Measurements from ENCODE around the gene TTF2. TPM values are rescaled to one million over a fixed set of nuclear protein-coding genes. Genes with fewer than 3 reads are reported as not detected.

Gene TTF2
- total and polyA plus RNA-seq, 2 of the 8 experiments (the other 6 are each of a cell fraction or from before 2014, with no cell fraction given): 16.9 to 89.6 TPM

DNA sequence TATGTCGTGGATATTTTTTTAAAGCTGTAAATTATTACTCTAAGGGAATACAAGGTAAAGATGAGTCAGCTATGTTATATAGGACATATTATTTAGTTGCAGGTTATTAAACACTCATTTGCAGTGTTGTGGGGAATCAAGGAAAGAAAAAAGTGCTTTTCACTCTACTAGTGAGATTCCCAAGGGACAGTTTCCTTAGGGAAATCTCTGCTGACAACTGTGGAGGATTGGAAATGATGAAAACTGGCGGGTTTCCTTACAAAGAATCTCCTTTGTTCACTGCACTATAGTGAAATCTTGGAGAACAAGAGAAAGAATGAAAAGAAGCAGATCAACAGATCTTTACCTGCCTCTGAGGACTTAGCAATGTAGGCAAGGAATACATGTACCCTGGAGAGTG is 85.9 kb downstream of the TTF2 start (continued):
- TF ChIP-seq, protein P1, sequence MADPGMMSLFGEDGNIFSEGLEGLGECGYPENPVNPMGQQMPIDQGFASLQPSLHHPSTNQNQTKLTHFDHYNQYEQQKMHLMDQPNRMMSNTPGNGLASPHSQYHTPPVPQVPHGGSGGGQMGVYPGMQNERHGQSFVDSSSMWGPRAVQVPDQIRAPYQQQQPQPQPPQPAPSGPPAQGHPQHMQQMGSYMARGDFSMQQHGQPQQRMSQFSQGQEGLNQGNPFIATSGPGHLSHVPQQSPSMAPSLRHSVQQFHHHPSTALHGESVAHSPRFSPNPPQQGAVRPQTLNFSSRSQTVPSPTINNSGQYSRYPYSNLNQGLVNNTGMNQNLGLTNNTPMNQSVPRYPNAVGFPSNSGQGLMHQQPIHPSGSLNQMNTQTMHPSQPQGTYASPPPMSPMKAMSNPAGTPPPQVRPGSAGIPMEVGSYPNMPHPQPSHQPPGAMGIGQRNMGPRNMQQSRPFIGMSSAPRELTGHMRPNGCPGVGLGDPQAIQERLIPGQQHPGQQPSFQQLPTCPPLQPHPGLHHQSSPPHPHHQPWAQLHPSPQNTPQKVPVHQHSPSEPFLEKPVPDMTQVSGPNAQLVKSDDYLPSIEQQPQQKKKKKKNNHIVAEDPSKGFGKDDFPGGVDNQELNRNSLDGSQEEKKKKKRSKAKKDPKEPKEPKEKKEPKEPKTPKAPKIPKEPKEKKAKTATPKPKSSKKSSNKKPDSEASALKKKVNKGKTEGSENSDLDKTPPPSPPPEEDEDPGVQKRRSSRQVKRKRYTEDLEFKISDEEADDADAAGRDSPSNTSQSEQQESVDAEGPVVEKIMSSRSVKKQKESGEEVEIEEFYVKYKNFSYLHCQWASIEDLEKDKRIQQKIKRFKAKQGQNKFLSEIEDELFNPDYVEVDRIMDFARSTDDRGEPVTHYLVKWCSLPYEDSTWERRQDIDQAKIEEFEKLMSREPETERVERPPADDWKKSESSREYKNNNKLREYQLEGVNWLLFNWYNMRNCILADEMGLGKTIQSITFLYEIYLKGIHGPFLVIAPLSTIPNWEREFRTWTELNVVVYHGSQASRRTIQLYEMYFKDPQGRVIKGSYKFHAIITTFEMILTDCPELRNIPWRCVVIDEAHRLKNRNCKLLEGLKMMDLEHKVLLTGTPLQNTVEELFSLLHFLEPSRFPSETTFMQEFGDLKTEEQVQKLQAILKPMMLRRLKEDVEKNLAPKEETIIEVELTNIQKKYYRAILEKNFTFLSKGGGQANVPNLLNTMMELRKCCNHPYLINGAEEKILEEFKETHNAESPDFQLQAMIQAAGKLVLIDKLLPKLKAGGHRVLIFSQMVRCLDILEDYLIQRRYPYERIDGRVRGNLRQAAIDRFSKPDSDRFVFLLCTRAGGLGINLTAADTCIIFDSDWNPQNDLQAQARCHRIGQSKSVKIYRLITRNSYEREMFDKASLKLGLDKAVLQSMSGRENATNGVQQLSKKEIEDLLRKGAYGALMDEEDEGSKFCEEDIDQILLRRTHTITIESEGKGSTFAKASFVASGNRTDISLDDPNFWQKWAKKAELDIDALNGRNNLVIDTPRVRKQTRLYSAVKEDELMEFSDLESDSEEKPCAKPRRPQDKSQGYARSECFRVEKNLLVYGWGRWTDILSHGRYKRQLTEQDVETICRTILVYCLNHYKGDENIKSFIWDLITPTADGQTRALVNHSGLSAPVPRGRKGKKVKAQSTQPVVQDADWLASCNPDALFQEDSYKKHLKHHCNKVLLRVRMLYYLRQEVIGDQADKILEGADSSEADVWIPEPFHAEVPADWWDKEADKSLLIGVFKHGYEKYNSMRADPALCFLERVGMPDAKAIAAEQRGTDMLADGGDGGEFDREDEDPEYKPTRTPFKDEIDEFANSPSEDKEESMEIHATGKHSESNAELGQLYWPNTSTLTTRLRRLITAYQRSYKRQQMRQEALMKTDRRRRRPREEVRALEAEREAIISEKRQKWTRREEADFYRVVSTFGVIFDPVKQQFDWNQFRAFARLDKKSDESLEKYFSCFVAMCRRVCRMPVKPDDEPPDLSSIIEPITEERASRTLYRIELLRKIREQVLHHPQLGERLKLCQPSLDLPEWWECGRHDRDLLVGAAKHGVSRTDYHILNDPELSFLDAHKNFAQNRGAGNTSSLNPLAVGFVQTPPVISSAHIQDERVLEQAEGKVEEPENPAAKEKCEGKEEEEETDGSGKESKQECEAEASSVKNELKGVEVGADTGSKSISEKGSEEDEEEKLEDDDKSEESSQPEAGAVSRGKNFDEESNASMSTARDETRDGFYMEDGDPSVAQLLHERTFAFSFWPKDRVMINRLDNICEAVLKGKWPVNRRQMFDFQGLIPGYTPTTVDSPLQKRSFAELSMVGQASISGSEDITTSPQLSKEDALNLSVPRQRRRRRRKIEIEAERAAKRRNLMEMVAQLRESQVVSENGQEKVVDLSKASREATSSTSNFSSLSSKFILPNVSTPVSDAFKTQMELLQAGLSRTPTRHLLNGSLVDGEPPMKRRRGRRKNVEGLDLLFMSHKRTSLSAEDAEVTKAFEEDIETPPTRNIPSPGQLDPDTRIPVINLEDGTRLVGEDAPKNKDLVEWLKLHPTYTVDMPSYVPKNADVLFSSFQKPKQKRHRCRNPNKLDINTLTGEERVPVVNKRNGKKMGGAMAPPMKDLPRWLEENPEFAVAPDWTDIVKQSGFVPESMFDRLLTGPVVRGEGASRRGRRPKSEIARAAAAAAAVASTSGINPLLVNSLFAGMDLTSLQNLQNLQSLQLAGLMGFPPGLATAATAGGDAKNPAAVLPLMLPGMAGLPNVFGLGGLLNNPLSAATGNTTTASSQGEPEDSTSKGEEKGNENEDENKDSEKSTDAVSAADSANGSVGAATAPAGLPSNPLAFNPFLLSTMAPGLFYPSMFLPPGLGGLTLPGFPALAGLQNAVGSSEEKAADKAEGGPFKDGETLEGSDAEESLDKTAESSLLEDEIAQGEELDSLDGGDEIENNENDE (IDR thresholded peaks at IDR 0.05; ENCODE audit: insufficient replicate concordance, low read length): no peak
- TF ChIP-seq CHD2 (IDR thresholded peaks at IDR 0.05; ENCODE audit: low read length) (no peak), SIRT6 (IDR thresholded peaks at IDR 0.05; ENCODE audit: low read length) (no peak), RXRA (IDR thresholded peaks at IDR 0.05; ENCODE audit: insufficient read depth, low read depth, low read length) (no peak), BACH1 (IDR thresholded peaks at IDR 0.05; ENCODE audit: low read length) (no peak), ASH2L (IDR thresholded peaks at IDR 0.05; ENCODE audit: low read length) (no peak), EP300 (IDR thresholded peaks at IDR 0.05; ENCODE audit: borderline replicate concordance in 1 of 2, low read depth in 2 of 2, low read length in 2 of 2) (no peak), HDAC6 (IDR thresholded peaks at IDR 0.05; ENCODE audit: low read depth, low read length) (no peak), TCF12 (IDR thresholded peaks at IDR 0.05; ENCODE audit: low read depth, low read length) (no peak), SAP30 (IDR thresholded peaks at IDR 0.05; ENCODE audit: insufficient read depth, insufficient replicate concordance, low read length) (no peak), SUZ12 (IDR thresholded peaks at IDR 0.05; ENCODE audit: low read length) (no peak), PHF8 (conservative IDR thresholded peaks at IDR 0.05; ENCODE audit: low read depth, low read length) (no peak), GTF2F1 (IDR thresholded peaks at IDR 0.05; ENCODE audit: borderline replicate concordance, low read depth, low read length) (no peak)
